Osteoblast (primary cell): ENCODE results near the gene CACNG1. TPM values are rescaled to one million over a fixed set of nuclear protein-coding genes. Genes with fewer than 3 reads are reported as not detected.

Source experiments
- DNase-seq: peaks from one replicate; pipeline ENCODE4 v3.0.0; 2011; ENCODE audit warnings: low spot score, mixed read lengths; ENCODE audit not compliant: insufficient read length; ENCODE audit errors: missing footprints
- H2AFZ ChIP-seq: 2 replicates; pipeline ENCODE4 v1.6.0; 2011; ENCODE audit warnings: mild to moderate bottlenecking, low read length
- H3K27ac ChIP-seq: 2 replicates; pipeline ENCODE4 v1.5.1; 2011; ENCODE audit warnings: mild to moderate bottlenecking, low read depth, low read length, moderate library complexity
- H3K27me3 ChIP-seq: 2 replicates; pipeline ENCODE4 v1.6.0; 2012; ENCODE audit warnings: mild to moderate bottlenecking, control low read depth, inconsistent platforms, low read length, moderate library complexity; ENCODE audit not compliant: insufficient read depth
- H3K36me3 ChIP-seq: 2 replicates; pipeline ENCODE4 v1.5.1; 2011; ENCODE audit warnings: mild to moderate bottlenecking, low read length, control low read depth, moderate library complexity; ENCODE audit not compliant: insufficient read depth
- H3K4me1 ChIP-seq: 2 replicates; pipeline ENCODE4 v1.5.1; 2011; ENCODE audit warnings: mild to moderate bottlenecking, low read length, control low read depth, moderate library complexity; ENCODE audit not compliant: insufficient read depth
- H3K4me2 ChIP-seq: 2 replicates; pipeline ENCODE4 v1.6.0; 2011; ENCODE audit warnings: mild to moderate bottlenecking, low read length; ENCODE audit not compliant: insufficient read depth
- H3K4me3 ChIP-seq: fragments of 200-600 bp; sonication (generic); 3 replicates; pipeline ENCODE4 v1.5.1; 2012; ENCODE audit warnings: mild to moderate bottlenecking, low read length, inconsistent platforms; ENCODE audit not compliant: insufficient read depth
- H3K79me2 ChIP-seq: 2 replicates; pipeline ENCODE4 v1.6.0; 2012; ENCODE audit warnings: mild to moderate bottlenecking, low read length, control low read depth, inconsistent platforms; ENCODE audit not compliant: insufficient read depth
- H3K9me3 ChIP-seq: 2 replicates; pipeline ENCODE4 v1.5.1; 2011; ENCODE audit warnings: low read depth, low read length, control low read depth
- H4K20me1 ChIP-seq: 2 replicates; pipeline ENCODE4 v1.6.0; 2012; ENCODE audit warnings: mild to moderate bottlenecking, low read length, control low read depth; ENCODE audit not compliant: insufficient read depth
- total RNA-seq: library from RNA; depleted of rRNA; stranded (reverse); fragments of >200 nt; gene quantifications from 2 replicates; pipeline ENCODE4 v1.2.3, GENCODE V29; 2012
- TF ChIP-seq, protein P1 (sequence below): IDR thresholded peaks from 2 replicates; pipeline ENCODE4 v1.5.1; 2011; ENCODE audit warnings: mild to moderate bottlenecking, low read depth, low read length, moderate library complexity; ENCODE audit errors: extremely low read depth

CACNG1 gene
- total RNA-seq, 1 donor = not detected

GRCh38 chr17:67032382-67032781 is 12.0 kb upstream of the CACNG1 start:
- DNase-seq = no peak

DNA sequence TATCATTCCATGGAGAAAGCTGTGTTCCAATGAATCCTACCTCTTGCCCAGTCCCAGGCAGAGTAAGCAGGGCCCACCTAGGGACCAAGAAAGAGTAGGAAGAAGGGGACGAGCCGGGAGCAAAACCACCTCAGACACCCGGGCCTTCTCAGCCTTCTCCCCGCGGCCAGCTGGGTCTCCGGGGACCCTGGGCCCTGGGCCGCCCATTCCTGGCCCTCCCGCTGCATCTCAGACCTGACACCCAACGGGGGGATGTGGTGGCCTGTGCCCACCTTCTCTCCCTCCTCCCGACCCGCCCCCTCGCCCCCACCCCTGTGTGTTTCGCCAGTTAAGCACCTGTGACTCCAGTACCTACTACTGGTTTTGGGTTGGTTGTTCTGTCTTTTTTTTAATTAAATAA is 11.4 kb upstream of the CACNG1 start:
- no peak overlapping the region for H2AFZ ChIP-seq
- H3K4me2 ChIP-seq = no peak overlapping the region
- no peak overlapping the region for H3K4me3 ChIP-seq
- no peaks in the 10 kb centered on the region for H3K79me2 ChIP-seq
- H3K9me3 ChIP-seq = no peaks in the 10 kb centered on the region
- no peaks in the 10 kb centered on the region for H4K20me1 ChIP-seq
- peaks cover 8% of the 10 kb centered on the region for H3K27me3 ChIP-seq
- H3K36me3 ChIP-seq = no peaks in the 10 kb centered on the region
- peak; percentile 43 for DNase-seq
- no peak overlapping the region for H3K27ac ChIP-seq
- TF ChIP-seq, protein P1, sequence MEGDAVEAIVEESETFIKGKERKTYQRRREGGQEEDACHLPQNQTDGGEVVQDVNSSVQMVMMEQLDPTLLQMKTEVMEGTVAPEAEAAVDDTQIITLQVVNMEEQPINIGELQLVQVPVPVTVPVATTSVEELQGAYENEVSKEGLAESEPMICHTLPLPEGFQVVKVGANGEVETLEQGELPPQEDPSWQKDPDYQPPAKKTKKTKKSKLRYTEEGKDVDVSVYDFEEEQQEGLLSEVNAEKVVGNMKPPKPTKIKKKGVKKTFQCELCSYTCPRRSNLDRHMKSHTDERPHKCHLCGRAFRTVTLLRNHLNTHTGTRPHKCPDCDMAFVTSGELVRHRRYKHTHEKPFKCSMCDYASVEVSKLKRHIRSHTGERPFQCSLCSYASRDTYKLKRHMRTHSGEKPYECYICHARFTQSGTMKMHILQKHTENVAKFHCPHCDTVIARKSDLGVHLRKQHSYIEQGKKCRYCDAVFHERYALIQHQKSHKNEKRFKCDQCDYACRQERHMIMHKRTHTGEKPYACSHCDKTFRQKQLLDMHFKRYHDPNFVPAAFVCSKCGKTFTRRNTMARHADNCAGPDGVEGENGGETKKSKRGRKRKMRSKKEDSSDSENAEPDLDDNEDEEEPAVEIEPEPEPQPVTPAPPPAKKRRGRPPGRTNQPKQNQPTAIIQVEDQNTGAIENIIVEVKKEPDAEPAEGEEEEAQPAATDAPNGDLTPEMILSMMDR = no peak
- H3K4me1 ChIP-seq = no peaks in the 10 kb centered on the region

More at GRCh38 chr17:67032382-67032781, 12.0 kb upstream of the CACNG1 start:
- TF ChIP-seq, protein P1 = no peak
- Histone ChIP-seq H3K4me1 (no peaks in the 10 kb centered on the region), H3K27ac (no peak overlapping the region), H4K20me1 (no peaks in the 10 kb centered on the region), H2AFZ (no peak overlapping the region), H3K4me3 (no peak overlapping the region), H3K9me3 (no peaks in the 10 kb centered on the region), H3K4me2 (no peak overlapping the region), H3K27me3 (peaks cover 8% of the 10 kb centered on the region), H3K79me2 (no peaks in the 10 kb centered on the region), H3K36me3 (no peaks in the 10 kb centered on the region)

- Histone ChIP-seq H2AFZ (no peak overlapping the region), H4K20me1 (no peaks in the 10 kb centered on the region), H3K36me3 (no peaks in the 10 kb centered on the region), H3K79me2 (no peaks in the 10 kb centered on the region), H3K27ac (no peak overlapping the region), H3K27me3 (peaks cover 8% of the 10 kb centered on the region), H3K4me3 (no peak overlapping the region), H3K9me3 (no peaks in the 10 kb centered on the region), H3K4me2 (no peak overlapping the region), H3K4me1 (no peaks in the 10 kb centered on the region)
- TF ChIP-seq, protein P1 = no peak
- peak; percentile 14 for DNase-seq
Measured at GRCh38 chr17:67033613-67034012, 10.7 kb upstream of the CACNG1 start.

- no peaks in the 10 kb centered on the region for H4K20me1 ChIP-seq
- no peaks in the 10 kb centered on the region for H3K4me1 ChIP-seq
- H3K27me3 ChIP-seq = peaks cover 13% of the 10 kb centered on the region
- no peaks in the 10 kb centered on the region for H3K36me3 ChIP-seq
- H3K79me2 ChIP-seq = no peaks in the 10 kb centered on the region
- TF ChIP-seq, protein P1 = no peak
- no peak overlapping the region for H3K27ac ChIP-seq
- peak; percentile 30 for DNase-seq
- H2AFZ ChIP-seq = no peak overlapping the region
- H3K9me3 ChIP-seq = no peaks in the 10 kb centered on the region
- no peak overlapping the region for H3K4me3 ChIP-seq
- no peak overlapping the region for H3K4me2 ChIP-seq
Measured at GRCh38 chr17:67035131-67036083, 8.9 kb upstream of the CACNG1 start.
